HK-2 (cell line): ENCODE data around the gene PDE2A.

Source experiments
- DNase-seq: peaks from one replicate; pipeline ENCODE4 v3.0.0-alpha.2; 2018; ENCODE audit not compliant: unreplicated experiment

PDE2A gene

DNA sequence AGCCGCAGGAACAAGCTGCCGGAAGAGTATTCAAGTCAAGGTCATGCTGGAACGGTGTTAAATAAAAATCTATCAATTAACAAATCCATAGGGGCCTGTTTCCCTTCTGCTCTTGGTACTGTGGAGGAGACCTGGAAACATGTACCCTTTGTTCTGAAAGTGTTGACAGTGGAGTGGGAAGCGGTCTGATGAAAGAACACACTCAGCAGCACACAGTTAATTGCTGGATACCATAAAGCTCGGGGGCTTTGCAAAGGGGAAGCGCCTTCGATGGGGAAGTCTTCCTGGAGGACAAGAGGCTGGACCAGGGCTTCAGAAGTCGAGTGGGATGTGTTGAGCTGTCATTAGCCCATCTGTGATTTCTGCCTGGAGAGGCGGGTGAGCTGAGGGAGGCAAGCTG lies 127.4 kb downstream of the PDE2A start:
- no peak for DNase-seq

DNA sequence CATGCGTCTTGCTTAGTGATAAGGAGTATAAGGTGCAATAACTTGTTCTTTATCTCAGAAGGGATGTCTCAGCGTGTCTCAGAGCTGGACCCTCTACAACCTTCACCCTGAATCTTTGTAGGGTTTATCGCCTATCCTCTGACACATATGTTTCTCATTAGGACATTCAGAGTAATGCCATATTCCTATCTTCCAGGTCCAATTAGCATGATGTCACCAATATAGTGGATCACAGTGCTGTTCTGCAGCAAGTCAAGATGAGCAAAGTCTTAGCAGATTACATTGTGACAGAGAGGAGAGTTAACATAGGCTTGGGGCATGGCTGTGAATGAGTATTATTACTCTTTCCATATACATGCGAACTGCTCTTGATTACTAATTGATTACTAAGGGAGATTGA lies 129.6 kb downstream of the PDE2A start:
- no peak for DNase-seq

GRCh38 chr11:72543849-72544542 lies 130.2 kb downstream of the PDE2A start:
- DNase-seq = no peak

DNA sequence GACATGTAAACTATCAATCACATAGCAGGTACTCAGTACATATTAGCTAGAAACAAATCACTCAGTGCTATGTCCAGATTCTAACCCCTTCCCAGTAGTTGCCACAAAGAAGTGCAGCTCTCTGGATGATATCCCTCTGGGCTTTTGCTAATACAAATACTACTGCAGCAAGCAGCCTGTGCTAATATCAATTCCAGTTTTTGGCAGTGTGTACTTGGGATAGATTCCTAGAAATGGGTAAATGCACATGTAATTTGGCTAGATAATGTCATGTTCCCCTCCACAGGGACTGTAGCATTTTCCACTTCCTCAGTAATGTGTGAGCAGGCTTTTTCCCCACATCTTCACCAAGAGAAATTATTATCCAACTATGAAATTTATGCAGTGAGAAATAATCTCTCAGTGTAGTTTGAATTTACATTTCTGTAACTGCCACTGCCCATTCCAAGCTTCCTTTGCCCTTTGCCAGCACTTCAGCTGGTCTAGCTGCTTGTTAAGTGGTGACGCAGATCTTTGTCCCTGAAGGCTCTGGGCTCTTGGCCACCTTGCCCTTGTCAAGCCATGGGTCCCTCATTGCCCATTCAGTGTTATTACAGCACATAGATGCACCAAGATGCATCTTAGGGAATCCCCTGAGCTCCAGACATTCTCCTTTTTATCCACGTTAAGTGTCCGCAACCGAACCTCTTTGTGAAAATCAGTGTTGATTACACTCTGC lies 132.8 kb downstream of the PDE2A start:
- no peak for DNase-seq

DNA sequence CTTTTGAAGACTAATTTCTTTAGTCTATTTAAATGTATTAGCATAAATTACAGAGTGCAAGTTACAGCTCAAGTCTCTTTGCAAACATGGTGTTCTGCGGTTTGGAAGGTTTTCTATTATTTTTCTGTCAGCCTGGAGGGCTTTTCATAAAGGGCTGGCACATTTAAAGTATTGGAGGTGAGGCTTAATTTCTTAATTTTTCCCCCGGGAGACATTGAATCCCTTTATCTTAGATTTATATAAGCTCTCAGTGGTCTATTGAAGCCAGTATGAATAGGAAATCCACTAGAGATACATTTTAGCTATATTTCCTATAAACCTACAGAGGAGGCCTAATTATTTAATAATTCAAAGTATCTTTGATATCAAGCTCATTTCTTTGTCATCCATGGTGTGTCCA lies 137.2 kb downstream of the PDE2A start:
- DNase-seq = no peak

GRCh38 chr11:72535194-72535547 lies 139.1 kb downstream of the PDE2A start:
- DNase-seq = no peak

DNA sequence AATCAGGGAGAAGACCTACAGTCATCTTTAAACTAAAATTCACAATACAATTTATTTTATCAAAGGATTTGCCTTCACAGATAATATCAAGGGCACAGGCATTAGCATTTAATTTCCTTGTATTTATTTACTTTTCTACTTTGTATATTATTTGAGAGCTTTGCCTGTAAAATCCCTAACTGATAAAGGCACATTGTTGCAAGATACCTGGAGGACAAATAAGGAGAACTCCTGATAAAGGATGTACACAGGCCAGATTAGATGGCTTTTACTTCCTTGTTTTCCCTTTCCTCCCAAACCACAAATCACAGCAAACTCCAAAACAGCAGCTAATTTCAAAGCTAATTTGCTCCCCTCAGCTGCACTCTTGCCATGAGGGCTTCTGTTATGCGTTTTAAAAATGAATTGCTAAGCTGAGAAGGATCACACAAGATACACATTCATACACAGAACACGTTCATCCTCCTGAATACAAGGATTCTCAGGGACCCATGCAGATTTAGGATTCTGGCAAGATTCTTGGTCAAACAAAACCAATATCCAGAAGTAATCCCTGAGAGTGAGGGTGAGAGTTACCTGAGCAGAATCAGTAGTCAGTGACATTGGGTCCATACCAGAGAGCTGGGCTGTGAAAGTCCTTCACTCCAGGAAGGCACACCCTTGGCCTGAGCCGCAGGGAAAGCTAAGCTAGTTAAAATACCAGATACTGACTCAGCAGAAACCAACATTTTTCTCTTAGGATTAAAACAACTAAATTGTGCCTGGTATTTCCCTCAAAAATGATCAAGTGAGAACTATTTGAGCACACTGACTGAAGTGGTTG lies 139.6 kb downstream of the PDE2A start:
- no peak for DNase-seq

GRCh38 chr11:72529068-72529467 lies 145.2 kb downstream of the PDE2A start:
- no peak for DNase-seq

GRCh38 chr11:72528121-72528520 lies 146.1 kb downstream of the PDE2A start:
- DNase-seq = no peak
